ENCODE results near the gene FBXW8.
A peak's percentile ranks its signal among the peaks of the same experiment; 100 is the strongest.

Gene FBXW8

GRCh38 chr12:116903818-116904217 is 6.9 kb upstream of the FBXW8 start:
- no peaks in the 10 kb centered on the region for H3K4me1 Mint-ChIP-seq
- ATAC-seq: no peak
- H3K27ac Mint-ChIP-seq: no peak overlapping the region
- no peak overlapping the region for H3K4me3 Mint-ChIP-seq
- H3K9me3 Mint-ChIP-seq: no peaks in the 10 kb centered on the region
- DNase-seq (ENCODE audit: low spot score in 2 of 2): no peak
- H3K36me3 Mint-ChIP-seq: no peaks in the 10 kb centered on the region

- ATAC-seq: no peak
- peaks cover 6% of the 10 kb centered on the region for H3K4me1 Mint-ChIP-seq
- no peak overlapping the region for H3K4me3 Mint-ChIP-seq
- DNase-seq (ENCODE audit: low spot score in 2 of 2): no peak
- no peaks in the 10 kb centered on the region for H3K9me3 Mint-ChIP-seq
- H3K36me3 Mint-ChIP-seq: no peaks in the 10 kb centered on the region
- H3K27ac Mint-ChIP-seq: no peak overlapping the region
These were observed 4.5 kb upstream of the FBXW8 start for GRCh38 chr12:116906285-116906684.

GRCh38 chr12:116910280-116910644 is 488 bp upstream of the FBXW8 start:
- peak overlapping the region; percentile 70 for H3K4me3 Mint-ChIP-seq

GRCh38 chr12:116915326-116915725 is 4.6 kb downstream of the FBXW8 start:
- H3K27ac Mint-ChIP-seq: peak overlapping the region; percentile 75
- H3K36me3 Mint-ChIP-seq: peaks cover 6% of the 10 kb centered on the region
- peaks cover 58% of the 10 kb centered on the region for H3K4me1 Mint-ChIP-seq
- no peak overlapping the region for H3K4me3 Mint-ChIP-seq
- no peak for DNase-seq (ENCODE audit: low spot score in 2 of 2)
- H3K9me3 Mint-ChIP-seq: no peaks in the 10 kb centered on the region
- ATAC-seq: no peak

More at GRCh38 chr12:116910280-116910644, 488 bp upstream of the FBXW8 start:
- no peak for ATAC-seq
- Mint-ChIP-seq H3K36me3 (no peaks in the 10 kb centered on the region), H3K27ac (peak overlapping the region; percentile 79), H3K4me1 (peaks cover 21% of the 10 kb centered on the region), H3K9me3 (no peaks in the 10 kb centered on the region)
- no peak for DNase-seq (ENCODE audit: low spot score in 2 of 2)

- Mint-ChIP-seq H3K9me3 (no peaks in the 10 kb centered on the region), H3K36me3 (peaks cover 6% of the 10 kb centered on the region), H3K4me3 (peak overlapping the region; percentile 18), H3K27ac (peak overlapping the region; percentile 75), H3K4me1 (peaks cover 62% of the 10 kb centered on the region)
- no peak for DNase-seq (ENCODE audit: low spot score in 2 of 2)
- no peak for ATAC-seq
These were observed 5.4 kb downstream of the FBXW8 start for GRCh38 chr12:116916122-116916521.

- H3K4me1 Mint-ChIP-seq: peaks cover 64% of the 10 kb centered on the region
- peak; percentile 99 for ATAC-seq
- H3K4me3 Mint-ChIP-seq: peak overlapping the region; percentile 18
- peak overlapping the region; percentile 75 for H3K27ac Mint-ChIP-seq
- peaks cover 6% of the 10 kb centered on the region for H3K36me3 Mint-ChIP-seq
- peak; percentile 28 to 61 for DNase-seq (ENCODE audit: low spot score in 2 of 2)
- no peaks in the 10 kb centered on the region for H3K9me3 Mint-ChIP-seq
These were observed 6.0 kb downstream of the FBXW8 start for GRCh38 chr12:116916714-116917114.

GRCh38 chr12:116918464-116918863 is 7.7 kb downstream of the FBXW8 start:
- no peak for DNase-seq (ENCODE audit: low spot score in 2 of 2)
- Mint-ChIP-seq H3K36me3 (peaks cover 6% of the 10 kb centered on the region), H3K27ac (no peak overlapping the region), H3K9me3 (no peaks in the 10 kb centered on the region), H3K4me3 (no peak overlapping the region), H3K4me1 (peaks cover 70% of the 10 kb centered on the region)
- ATAC-seq: no peak

- no peak overlapping the region for H3K27ac Mint-ChIP-seq
- H3K4me1 Mint-ChIP-seq: peaks cover 74% of the 10 kb centered on the region
- H3K36me3 Mint-ChIP-seq: peaks cover 6% of the 10 kb centered on the region
These were observed 8.5 kb downstream of the FBXW8 start for GRCh38 chr12:116919247-116919661.

GRCh38 chr12:116919706-116920485 is 9.1 kb downstream of the FBXW8 start:
- H3K4me1 Mint-ChIP-seq: peaks cover 80% of the 10 kb centered on the region

More at GRCh38 chr12:116919247-116919661, 8.5 kb downstream of the FBXW8 start:
- ATAC-seq (no peak), DNase-seq (ENCODE audit: low spot score in 2 of 2) (no peak)
- Mint-ChIP-seq H3K4me3 (no peak overlapping the region), H3K9me3 (no peaks in the 10 kb centered on the region)

GRCh38 chr12:116920939-116921338 is 10.2 kb downstream of the FBXW8 start:
- peaks cover 6% of the 10 kb centered on the region for H3K36me3 Mint-ChIP-seq

More at GRCh38 chr12:116919706-116920485, 9.1 kb downstream of the FBXW8 start:
- Mint-ChIP-seq H3K27ac (no peak overlapping the region), H3K36me3 (peaks cover 6% of the 10 kb centered on the region), H3K4me3 (no peak overlapping the region), H3K9me3 (no peaks in the 10 kb centered on the region)
- no peak for DNase-seq (ENCODE audit: low spot score in 2 of 2)
- no peak for ATAC-seq

GRCh38 chr12:116922194-116922897 is 11.6 kb downstream of the FBXW8 start:
- H3K27ac Mint-ChIP-seq: no peak overlapping the region

More at GRCh38 chr12:116920939-116921338, 10.2 kb downstream of the FBXW8 start:
- H3K4me1 Mint-ChIP-seq: peaks cover 79% of the 10 kb centered on the region
- no peak for DNase-seq (ENCODE audit: low spot score in 2 of 2)
- no peak for ATAC-seq
- no peak overlapping the region for H3K4me3 Mint-ChIP-seq
- no peak overlapping the region for H3K27ac Mint-ChIP-seq
- H3K9me3 Mint-ChIP-seq: no peaks in the 10 kb centered on the region

GRCh38 chr12:116924558-116925453 is 14.1 kb downstream of the FBXW8 start:
- Mint-ChIP-seq H3K4me1 (peaks cover 67% of the 10 kb centered on the region), H3K9me3 (no peaks in the 10 kb centered on the region), H3K36me3 (peaks cover 16% of the 10 kb centered on the region), H3K27ac (peak overlapping the region; percentile 27), H3K4me3 (peak overlapping the region; percentile 52)
- DNase-seq (ENCODE audit: low spot score in 2 of 2): peak; percentile 19 to 66
- peak; percentile 95 for ATAC-seq

More at GRCh38 chr12:116922194-116922897, 11.6 kb downstream of the FBXW8 start:
- H3K4me3 Mint-ChIP-seq: peak overlapping the region; percentile 4
- H3K9me3 Mint-ChIP-seq: no peaks in the 10 kb centered on the region
- no peak for DNase-seq (ENCODE audit: low spot score in 2 of 2)
- peaks cover 77% of the 10 kb centered on the region for H3K4me1 Mint-ChIP-seq
- H3K36me3 Mint-ChIP-seq: peaks cover 1% of the 10 kb centered on the region
- ATAC-seq: peak; percentile 53

- ATAC-seq: no peak
- no peaks in the 10 kb centered on the region for H3K9me3 Mint-ChIP-seq
- H3K4me1 Mint-ChIP-seq: peaks cover 58% of the 10 kb centered on the region
- no peak overlapping the region for H3K27ac Mint-ChIP-seq
- no peak for DNase-seq (ENCODE audit: low spot score in 2 of 2)
- no peak overlapping the region for H3K4me3 Mint-ChIP-seq
- peaks cover 16% of the 10 kb centered on the region for H3K36me3 Mint-ChIP-seq
These were observed 15.8 kb downstream of the FBXW8 start for GRCh38 chr12:116926283-116927243.

All from stimulated activated effector memory CD8-positive, alpha-beta T cell treated with anti-CD3 and anti-CD28 coated beads, Interleukin-12 subunit alpha, Interleukin-12 subunit beta, amount 100 ng/mL, for 72 hours (primary cell).